Esophagus muscularis mucosa (tissue), 4 donors: Measurements from ENCODE around the gene MPRIP. TPM values are rescaled to one million over a fixed set of nuclear protein-coding genes. Genes with fewer than 3 reads are reported as not detected.
A peak's percentile ranks its signal among the peaks of the same experiment; 100 is the strongest.

Experiments used
- DNase-seq: peaks from one replicate; pipeline ENCODE4 v3.0.0-alpha.2; 2017; ENCODE audit errors: extremely low spot score
- H3K27ac ChIP-seq, 4 donors: fragments of 200-600 bp; sonication (generic); replicated peaks in 1 of 4; 1 replicate in 3 of 4; 2 replicates in 1 of 4; pipeline ENCODE4 v1.5.1; 2016 to 2019; ENCODE audit warnings: mild to moderate bottlenecking in 1 of 4
- H3K27me3 ChIP-seq, 4 donors: fragments of 200-600 bp; sonication (generic); one replicate each; pipeline versions ENCODE4 v1.5.1 to v1.6.0; 2016 to 2019
- H3K36me3 ChIP-seq, 4 donors: fragments of 200-600 bp; sonication (generic); one replicate each; pipeline ENCODE4 v1.5.1; 2016 to 2019
- H3K4me1 ChIP-seq, 4 donors: fragments of 200-600 bp; sonication (generic); one replicate each; pipeline ENCODE4 v1.5.1; 2016 to 2019
- H3K4me3 ChIP-seq, 4 donors: fragments of 200-600 bp; sonication (generic); 1 replicate in 2 of 4; 2 replicates in 2 of 4; pipeline ENCODE4 v1.5.1; 2016 to 2019; ENCODE audit warnings: mild to moderate bottlenecking in 4 of 4, moderate library complexity in 1 of 4
- H3K9me3 ChIP-seq, 4 donors: fragments of 200-600 bp; sonication (generic); 1 replicate in 3 of 4; 2 replicates in 1 of 4; pipeline ENCODE4 v1.5.1; 2016 to 2019
- CTCF ChIP-seq, 3 experiments: fragments of 200-600 bp in 2 of 3; fragments of 450-650 bp in 1 of 3; sonication (generic) in 2 of 3; IDR thresholded peaks; one replicate each; pipeline ENCODE4 v1.5.1; 2017 to 2019; ENCODE audit warnings: antibody characterized with exemption in 3 of 3, mild to moderate bottlenecking in 2 of 3, moderate library complexity in 1 of 3
- EP300 ChIP-seq: sonication (generic); formaldehyde crosslinking; IDR thresholded peaks from one replicate; pipeline ENCODE4 v1.6.1; 2017; ENCODE audit warnings: antibody characterized with exemption
- POLR2A ChIP-seq: fragments of 450-650 bp; IDR thresholded peaks from one replicate; pipeline ENCODE4 v1.6.1; 2017; ENCODE audit warnings: antibody characterized with exemption, moderate library complexity, mild to moderate bottlenecking, low read depth
- POLR2AphosphoS5 ChIP-seq, 2 donors: sonication (generic); formaldehyde crosslinking; IDR thresholded peaks; one replicate each; pipeline ENCODE4 v1.6.1; 2017; ENCODE audit warnings: antibody characterized with exemption in 2 of 2
- WGBS: methylation state at CpG from one replicate; pipeline ENCODE4 v1.1.5; 2018; 5-methylcytosine and 5-hydroxymethylcytosine counted together
- intact Hi-C: fragments of 100-400 bp; cut with DNase I; formaldehyde crosslinking; loops from one replicate; pipeline ENCODE4 v1.15.1; 2023
- total RNA-seq, 4 donors: library from RNA; depleted of rRNA; stranded (reverse); fragments of >200 nt; gene quantifications; one replicate each; pipeline versions ENCODE4 v1.1.0 to v1.2.1, GENCODE V29; 2016

MPRIP gene
- total RNA-seq, 4 donors from 2014 or later, result 108 to 194 (median 129) TPM

DNA sequence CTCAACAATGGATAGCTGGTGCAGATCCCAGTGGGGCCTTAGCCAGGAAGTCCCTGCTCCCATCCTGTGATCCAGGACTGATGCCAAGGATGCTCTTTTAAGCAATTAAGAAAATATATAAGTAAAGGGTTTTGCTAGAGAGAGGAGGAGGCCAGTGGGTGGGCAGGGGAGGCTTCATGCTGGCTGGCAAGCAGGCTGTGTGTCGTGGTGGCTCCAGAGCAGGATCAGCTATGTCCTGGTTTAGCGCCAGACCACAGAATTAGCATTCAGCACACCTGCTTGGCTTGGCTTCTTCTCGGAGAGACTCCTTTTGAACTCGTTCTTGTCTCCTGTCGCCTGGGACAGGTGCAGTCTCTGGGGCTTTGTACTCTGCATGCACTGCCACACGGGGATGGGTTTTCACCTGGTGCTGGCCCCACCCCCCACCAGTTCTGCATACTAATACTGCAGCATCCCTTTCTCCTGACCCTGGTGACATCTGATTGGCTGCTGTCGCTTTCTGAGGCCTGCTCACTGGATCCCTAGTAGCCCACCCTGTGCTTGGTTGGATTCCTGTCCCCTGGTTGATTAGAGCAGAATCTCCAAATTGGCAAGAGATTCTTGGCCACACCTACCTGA, 97.8 kb downstream of the MPRIP start:
- TF ChIP-seq POLR2AphosphoS5 (IDR thresholded peaks at IDR 0.05) (no peak), POLR2A (no peak), EP300 (no peak), CTCF (IDR thresholded peaks at IDR 0.05) (no peak)
- no peaks in the 10 kb centered on the region for H3K9me3 ChIP-seq
- peaks cover 9 to 25% (median 19%) of the 10 kb centered on the region in 4 donors for H3K4me1 ChIP-seq
- H3K4me3 ChIP-seq, result no peak overlapping the region
- intact Hi-C loops, result loop anchor here (10.0 kb wide), 1 partner anchor 165 kb away; the partner anchor contains the start of gene NT5M
- H3K27ac ChIP-seq, result no peak overlapping the region
- WGBS, result 66% methylated on average over 4 of the region's 7 CpGs
- DNase-seq, result no peak
- no peaks in the 10 kb centered on the region for H3K27me3 ChIP-seq
- H3K36me3 ChIP-seq, result peaks cover 52 to 100% (median 93%) of the 10 kb centered on the region in 4 donors

- H3K27ac ChIP-seq, result no peak overlapping the region
- H3K9me3 ChIP-seq, result no peaks in the 10 kb centered on the region
- WGBS, result 47% methylated on average over 3 of the region's 5 CpGs
- TF ChIP-seq CTCF (IDR thresholded peaks at IDR 0.05) (no peak), POLR2A (no peak), EP300 (no peak), POLR2AphosphoS5 (IDR thresholded peaks at IDR 0.05) (no peak)
- peaks cover 9 to 23% (median 19%) of the 10 kb centered on the region in 4 donors for H3K4me1 ChIP-seq
- H3K27me3 ChIP-seq, result no peaks in the 10 kb centered on the region
- DNase-seq, result no peak
- no peak overlapping the region for H3K4me3 ChIP-seq
- intact Hi-C loops, result loop anchor here (10.0 kb wide), 1 partner anchor 164 kb away; the partner anchor contains the start of gene NT5M
- H3K36me3 ChIP-seq, result peaks cover 56 to 100% (median 96%) of the 10 kb centered on the region in 4 donors
Observed at GRCh38 chr17:17140590-17140980, 98.3 kb downstream of the MPRIP start.

DNA sequence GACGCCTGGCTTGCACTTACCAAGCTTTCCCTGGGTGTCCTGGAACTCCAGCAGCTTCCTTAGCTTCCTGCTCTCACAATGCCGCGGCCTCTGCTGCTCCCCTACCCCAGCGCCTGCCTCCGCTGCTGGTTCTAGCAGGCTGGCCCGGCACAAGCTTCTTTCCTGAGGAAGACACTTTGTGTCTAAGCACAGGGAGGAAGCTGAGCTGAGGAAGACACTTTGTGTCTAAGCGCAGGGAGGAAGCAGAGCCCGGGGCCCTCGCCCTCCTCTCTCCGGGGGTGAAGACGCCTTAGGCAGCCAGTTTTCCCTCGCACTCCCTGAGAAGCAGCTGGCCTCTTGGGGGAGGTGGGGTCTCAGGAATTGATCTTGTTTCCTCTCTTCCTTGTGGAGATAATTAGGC, 99.0 kb downstream of the MPRIP start:
- H3K27me3 ChIP-seq, result no peaks in the 10 kb centered on the region
- H3K36me3 ChIP-seq, result peaks cover 58 to 100% (median 96%) of the 10 kb centered on the region in 4 donors

DNA sequence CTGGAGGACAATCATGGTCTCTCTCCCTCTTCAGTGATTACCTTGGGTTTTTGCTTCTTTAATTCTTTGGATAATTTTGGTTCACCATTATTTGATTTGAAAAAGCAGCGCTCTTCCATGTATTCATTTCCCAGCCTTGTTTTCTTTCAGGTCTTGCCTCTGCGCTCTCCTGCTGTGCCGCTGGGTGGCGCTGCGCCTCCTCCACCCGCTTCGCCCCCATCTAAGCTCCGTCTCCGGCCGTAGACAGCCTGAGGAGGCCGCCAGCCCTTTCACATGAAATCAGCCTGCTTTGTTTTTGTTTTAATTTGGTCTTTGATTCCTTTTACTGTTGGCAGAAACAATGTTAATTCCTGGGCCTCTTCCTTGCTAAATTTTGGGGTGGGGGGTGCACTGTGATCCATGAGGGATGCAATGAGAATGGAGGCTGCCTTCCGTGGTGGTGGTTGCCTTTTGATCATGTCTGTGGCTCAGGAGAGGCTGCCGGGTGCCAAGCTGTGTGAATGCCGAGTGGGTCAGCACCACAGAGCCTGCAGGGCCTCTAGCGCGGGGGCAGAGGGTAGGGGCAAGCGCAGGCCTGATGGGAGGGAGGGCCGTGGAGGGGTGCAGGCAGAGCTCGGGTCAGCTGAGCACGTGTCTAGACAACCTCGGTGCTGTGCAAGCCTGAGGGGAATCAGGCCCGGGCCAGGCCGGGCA, 99.7 kb downstream of the MPRIP start:
- H3K36me3 ChIP-seq, result peaks cover 57 to 100% (median 96%) of the 10 kb centered on the region in 4 donors
- H3K27ac ChIP-seq, result peak overlapping the region in 2 of 4 donors; percentile 31 to 47
- peaks cover 9 to 23% (median 19%) of the 10 kb centered on the region in 4 donors for H3K4me1 ChIP-seq
- DNase-seq, result no peak
- peak; percentile 82 to 91 (median 83) for TF ChIP-seq CTCF (IDR thresholded peaks at IDR 0.05)
- peak; percentile 32 to 46 for TF ChIP-seq POLR2AphosphoS5 (IDR thresholded peaks at IDR 0.05)
- TF ChIP-seq POLR2A, result no peak
- no peaks in the 10 kb centered on the region for H3K9me3 ChIP-seq
- no peaks in the 10 kb centered on the region for H3K27me3 ChIP-seq
- no peak overlapping the region for H3K4me3 ChIP-seq
- intact Hi-C loops, result loop anchor here (10.0 kb wide), 1 partner anchor 163 kb away; the partner anchor contains the start of gene NT5M
- 46% methylated on average over 22 of the region's 23 CpGs for WGBS

More for the DNA sequence above, 99.0 kb downstream of the MPRIP start:
- H3K4me1 ChIP-seq, result peaks cover 9 to 23% (median 19%) of the 10 kb centered on the region in 4 donors
- intact Hi-C loops, result loop anchor here (10.0 kb wide), 1 partner anchor 164 kb away; the partner anchor contains the start of gene NT5M
- 73% methylated on average over 12 of the region's 12 CpGs for WGBS
- H3K27ac ChIP-seq, result peak overlapping the region in 2 of 4 donors; percentile 31 to 47
- TF ChIP-seq POLR2A, result no peak
- TF ChIP-seq CTCF (IDR thresholded peaks at IDR 0.05), result no peak
- TF ChIP-seq POLR2AphosphoS5 (IDR thresholded peaks at IDR 0.05), result no peak
- TF ChIP-seq EP300, result no peak
- no peaks in the 10 kb centered on the region for H3K9me3 ChIP-seq
- H3K4me3 ChIP-seq, result no peak overlapping the region
- no peak for DNase-seq
